ENCODE data around the gene GIT2.

GRCh38 chr12:109988274-109988673 lies 7.9 kb downstream of the GIT2 start:
- TF ChIP-seq, protein P1, sequence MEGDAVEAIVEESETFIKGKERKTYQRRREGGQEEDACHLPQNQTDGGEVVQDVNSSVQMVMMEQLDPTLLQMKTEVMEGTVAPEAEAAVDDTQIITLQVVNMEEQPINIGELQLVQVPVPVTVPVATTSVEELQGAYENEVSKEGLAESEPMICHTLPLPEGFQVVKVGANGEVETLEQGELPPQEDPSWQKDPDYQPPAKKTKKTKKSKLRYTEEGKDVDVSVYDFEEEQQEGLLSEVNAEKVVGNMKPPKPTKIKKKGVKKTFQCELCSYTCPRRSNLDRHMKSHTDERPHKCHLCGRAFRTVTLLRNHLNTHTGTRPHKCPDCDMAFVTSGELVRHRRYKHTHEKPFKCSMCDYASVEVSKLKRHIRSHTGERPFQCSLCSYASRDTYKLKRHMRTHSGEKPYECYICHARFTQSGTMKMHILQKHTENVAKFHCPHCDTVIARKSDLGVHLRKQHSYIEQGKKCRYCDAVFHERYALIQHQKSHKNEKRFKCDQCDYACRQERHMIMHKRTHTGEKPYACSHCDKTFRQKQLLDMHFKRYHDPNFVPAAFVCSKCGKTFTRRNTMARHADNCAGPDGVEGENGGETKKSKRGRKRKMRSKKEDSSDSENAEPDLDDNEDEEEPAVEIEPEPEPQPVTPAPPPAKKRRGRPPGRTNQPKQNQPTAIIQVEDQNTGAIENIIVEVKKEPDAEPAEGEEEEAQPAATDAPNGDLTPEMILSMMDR (IDR thresholded peaks at IDR 0.05): no peak
- TF ChIP-seq POLR2A (IDR thresholded peaks at IDR 0.05): no peak

Measured in esophagus squamous epithelium (tissue), 4 donors.